Measurements from ENCODE around the gene CFAP206. TPM values are rescaled to one million over a fixed set of nuclear protein-coding genes. Genes with fewer than 3 reads are reported as not detected.

The CFAP206 gene
- polyA plus RNA-seq, 1 experiment = 0.10 TPM

DNA sequence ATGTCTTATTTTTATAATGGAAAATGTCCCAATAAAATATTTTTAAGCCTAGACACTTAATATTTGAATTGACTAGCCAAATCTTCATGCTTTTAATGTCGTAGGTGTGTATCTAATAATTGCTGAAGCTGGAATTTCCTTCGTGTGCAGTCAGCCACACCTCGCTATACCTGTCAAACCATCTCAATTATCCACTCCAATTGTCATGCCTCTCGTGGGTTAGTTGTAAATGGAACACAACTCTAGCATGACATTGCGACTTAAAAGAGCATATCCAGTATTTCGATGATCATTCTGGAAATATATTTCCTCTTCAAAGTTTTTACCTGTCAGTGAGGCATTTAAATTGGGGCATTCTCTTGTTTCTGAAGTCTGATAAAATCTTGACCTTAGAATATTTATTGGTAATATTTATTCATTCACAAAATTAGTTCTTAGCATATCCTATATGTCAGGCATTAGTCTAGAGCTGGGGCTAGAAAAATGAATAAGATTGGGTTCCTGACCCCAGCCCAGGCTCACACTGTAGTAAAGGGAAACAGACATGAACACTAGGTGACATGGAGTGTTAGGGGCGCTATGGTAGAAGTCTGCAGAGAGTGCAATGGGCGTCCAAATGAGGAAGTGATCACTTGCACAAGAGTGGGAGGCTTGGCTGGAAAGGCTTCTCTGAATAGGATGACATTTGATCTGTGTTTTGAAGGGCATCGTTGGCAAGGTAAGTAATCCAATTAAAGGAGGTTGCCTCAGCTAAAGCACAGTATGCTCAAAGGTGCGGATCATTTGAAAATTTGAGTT lies 11.0 kb upstream of the CFAP206 start:
- Histone ChIP-seq H3K36me3 (ENCODE audit: control insufficient read depth, insufficient read depth, low read length) (no peaks in the 10 kb centered on the region), H3K27me3 (ENCODE audit: control insufficient read depth, insufficient read depth, low read length) (no peaks in the 10 kb centered on the region), H3K4me3 (ENCODE audit: low read depth, low read length) (no peak overlapping the region)
- POLR2A ChIA-PET = no interaction called here
- TF ChIP-seq, protein P1, sequence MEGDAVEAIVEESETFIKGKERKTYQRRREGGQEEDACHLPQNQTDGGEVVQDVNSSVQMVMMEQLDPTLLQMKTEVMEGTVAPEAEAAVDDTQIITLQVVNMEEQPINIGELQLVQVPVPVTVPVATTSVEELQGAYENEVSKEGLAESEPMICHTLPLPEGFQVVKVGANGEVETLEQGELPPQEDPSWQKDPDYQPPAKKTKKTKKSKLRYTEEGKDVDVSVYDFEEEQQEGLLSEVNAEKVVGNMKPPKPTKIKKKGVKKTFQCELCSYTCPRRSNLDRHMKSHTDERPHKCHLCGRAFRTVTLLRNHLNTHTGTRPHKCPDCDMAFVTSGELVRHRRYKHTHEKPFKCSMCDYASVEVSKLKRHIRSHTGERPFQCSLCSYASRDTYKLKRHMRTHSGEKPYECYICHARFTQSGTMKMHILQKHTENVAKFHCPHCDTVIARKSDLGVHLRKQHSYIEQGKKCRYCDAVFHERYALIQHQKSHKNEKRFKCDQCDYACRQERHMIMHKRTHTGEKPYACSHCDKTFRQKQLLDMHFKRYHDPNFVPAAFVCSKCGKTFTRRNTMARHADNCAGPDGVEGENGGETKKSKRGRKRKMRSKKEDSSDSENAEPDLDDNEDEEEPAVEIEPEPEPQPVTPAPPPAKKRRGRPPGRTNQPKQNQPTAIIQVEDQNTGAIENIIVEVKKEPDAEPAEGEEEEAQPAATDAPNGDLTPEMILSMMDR (IDR thresholded peaks at IDR 0.05; ENCODE audit: insufficient read depth, low read depth, low read length) = no peak
- CTCF ChIA-PET = no interaction called here
- DNase-seq (ENCODE audit: low read depth) = no peak

DNA sequence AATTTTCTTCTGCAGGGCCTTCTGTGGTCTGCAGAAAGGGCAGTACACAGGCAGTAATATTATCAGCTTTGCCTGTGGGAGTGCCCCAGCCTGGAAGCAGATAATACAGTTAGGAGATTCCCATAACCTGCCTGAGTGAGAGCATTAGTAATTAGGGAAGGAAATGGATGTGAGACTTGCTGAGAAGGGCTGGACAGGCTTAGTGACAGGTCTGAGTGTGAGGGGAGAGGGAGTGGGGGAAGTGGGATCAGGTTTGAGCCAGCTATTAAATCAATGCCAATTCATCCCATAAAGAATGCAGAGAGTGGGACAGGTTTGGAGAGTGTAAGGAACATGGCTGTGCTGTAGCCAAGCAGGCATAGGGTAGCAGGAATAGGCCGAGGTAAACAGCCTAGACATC lies 10.1 kb upstream of the CFAP206 start:
- H3K36me3 ChIP-seq (ENCODE audit: control insufficient read depth, insufficient read depth, low read length) = no peaks in the 10 kb centered on the region
- POLR2A ChIA-PET = no interaction called here
- no peaks in the 10 kb centered on the region for H3K27me3 ChIP-seq (ENCODE audit: control insufficient read depth, insufficient read depth, low read length)
- H3K4me3 ChIP-seq (ENCODE audit: low read depth, low read length) = no peak overlapping the region
- no peak for DNase-seq (ENCODE audit: low read depth)
- TF ChIP-seq, protein P1 (IDR thresholded peaks at IDR 0.05; ENCODE audit: insufficient read depth, low read depth, low read length) = no peak
- CTCF ChIA-PET = interaction anchor here (1.0 kb wide), 1 partner anchor 9 kb away, joined by 3 read pairs; no protein-coding TSS in a partner anchor

DNA sequence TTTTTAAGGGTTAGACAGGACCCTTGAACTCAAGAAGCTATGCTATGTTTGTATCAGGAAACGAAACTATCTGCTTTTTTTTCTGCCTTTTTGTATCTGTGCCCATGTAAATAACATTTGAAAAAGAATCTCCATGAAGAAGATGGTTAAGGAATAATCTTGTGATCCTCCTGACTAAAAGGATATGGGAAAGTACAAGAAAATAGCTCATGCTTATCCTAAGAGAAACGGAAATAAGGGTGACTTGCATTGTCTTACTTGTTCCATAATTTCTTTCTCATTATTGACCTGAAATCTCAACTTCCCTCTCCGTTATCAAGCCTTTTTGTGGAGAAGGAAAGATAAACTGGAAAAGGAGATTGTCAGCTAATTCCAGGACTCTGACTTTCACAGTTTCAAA lies 5.9 kb upstream of the CFAP206 start:
- Histone ChIP-seq H3K4me3 (ENCODE audit: low read depth, low read length) (no peak overlapping the region), H3K27me3 (ENCODE audit: control insufficient read depth, insufficient read depth, low read length) (no peaks in the 10 kb centered on the region), H3K36me3 (ENCODE audit: control insufficient read depth, insufficient read depth, low read length) (no peaks in the 10 kb centered on the region)
- TF ChIP-seq, protein P1 (IDR thresholded peaks at IDR 0.05; ENCODE audit: insufficient read depth, low read depth, low read length) = no peak
- ChIA-PET POLR2A (no interaction called here), CTCF (interaction anchor here (0.8 to 4.6 kb wide), 2 partner anchors 8 to 51 kb away, joined by 3 to 29 read pairs; no protein-coding TSS in a partner anchor)
- no peak for DNase-seq (ENCODE audit: low read depth)

DNA sequence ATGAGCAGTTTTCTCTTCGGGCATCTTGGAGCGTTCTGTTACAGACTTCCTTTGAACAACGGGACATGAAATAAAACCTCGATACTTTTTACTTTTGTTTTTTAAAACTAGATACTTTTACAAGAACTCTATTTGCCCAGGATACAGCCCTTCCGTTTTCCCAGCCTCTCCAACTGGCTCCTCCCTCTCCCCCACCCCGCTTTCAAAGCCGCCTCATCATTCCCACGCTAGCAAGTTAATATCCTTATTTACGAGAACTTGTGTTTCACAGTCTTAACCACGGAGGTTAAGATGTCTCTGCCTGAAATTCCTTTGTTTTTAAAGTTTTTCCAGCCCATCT lies 241 bp upstream of the CFAP206 start:
- Histone ChIP-seq H3K4me3 (ENCODE audit: low read depth, low read length) (peak overlapping the region; percentile 78), H3K36me3 (ENCODE audit: control insufficient read depth, insufficient read depth, low read length) (no peaks in the 10 kb centered on the region), H3K27me3 (ENCODE audit: control insufficient read depth, insufficient read depth, low read length) (no peaks in the 10 kb centered on the region)
- POLR2A ChIA-PET = no interaction called here
- CTCF ChIA-PET = no interaction called here
- no peak for DNase-seq (ENCODE audit: low read depth)
- TF ChIP-seq, protein P1 (IDR thresholded peaks at IDR 0.05; ENCODE audit: insufficient read depth, low read depth, low read length) = no peak

DNA sequence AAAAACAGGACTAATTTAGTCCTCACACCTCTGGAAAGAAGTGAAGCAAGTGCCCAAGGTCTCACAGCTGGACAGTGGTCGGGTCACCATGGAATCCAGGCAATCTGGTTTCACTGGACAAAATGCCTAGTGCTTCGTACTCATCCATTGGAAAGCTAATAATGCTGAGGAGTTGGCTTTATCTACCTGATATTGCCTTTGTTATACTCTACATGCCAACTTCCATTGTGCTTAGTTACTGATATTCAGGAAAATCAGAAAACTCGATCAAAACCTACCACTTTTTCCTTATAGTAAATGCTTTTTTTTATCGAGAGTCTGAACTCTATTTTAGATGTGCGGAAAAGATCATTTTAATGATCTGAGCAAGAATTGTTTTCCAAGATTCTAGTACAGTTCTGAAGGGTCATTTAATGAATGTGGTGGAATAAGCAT lies 966 bp downstream of the CFAP206 start:
- Histone ChIP-seq H3K4me3 (ENCODE audit: low read depth, low read length) (peak overlapping the region; percentile 78), H3K36me3 (ENCODE audit: control insufficient read depth, insufficient read depth, low read length) (no peaks in the 10 kb centered on the region), H3K27me3 (ENCODE audit: control insufficient read depth, insufficient read depth, low read length) (no peaks in the 10 kb centered on the region)
- no peak for DNase-seq (ENCODE audit: low read depth)
- ChIA-PET POLR2A (interaction anchor here (0.6 kb wide), 1 partner anchor 499 kb away, joined by 3 read pairs; no protein-coding TSS in a partner anchor), CTCF (interaction anchor here (1.3 kb wide), 1 partner anchor 11 kb away, joined by 3 read pairs; no protein-coding TSS in a partner anchor)
- TF ChIP-seq, protein P1 (IDR thresholded peaks at IDR 0.05; ENCODE audit: insufficient read depth, low read depth, low read length) = no peak
